Esophagus (tissue), 2 donors: ENCODE measurements around the gene WIPF3. TPM values are rescaled to one million over a fixed set of nuclear protein-coding genes. Genes with fewer than 3 reads are reported as not detected.

ENCODE experiments used
- H3K27ac ChIP-seq, 2 donors: one replicate each; pipeline ENCODE4 v1.5.1; 2013; ENCODE audit warnings: low read depth in 2 of 2, mild to moderate bottlenecking in 2 of 2, inconsistent platforms in 1 of 2, low read length in 1 of 2, moderate library complexity in 1 of 2
- H3K27me3 ChIP-seq, 2 donors: one replicate each; pipeline ENCODE4 v1.6.1; 2013; ENCODE audit warnings: low read length in 2 of 2, control low read depth in 1 of 2, mild to moderate bottlenecking in 1 of 2; ENCODE audit not compliant: insufficient read depth in 2 of 2, control insufficient read depth in 1 of 2
- H3K36me3 ChIP-seq, 2 donors: one replicate each; pipeline ENCODE4 v1.6.1; 2013; ENCODE audit warnings: low read length in 1 of 2; ENCODE audit not compliant: control insufficient read depth in 2 of 2, insufficient read depth in 2 of 2
- H3K4me1 ChIP-seq, 2 donors: one replicate each; pipeline ENCODE4 v1.6.1; 2013; ENCODE audit warnings: low read length in 1 of 2; ENCODE audit not compliant: control insufficient read depth in 2 of 2, insufficient read depth in 2 of 2
- H3K4me3 ChIP-seq, 2 donors: one replicate each; pipeline ENCODE4 v1.5.1; 2013; ENCODE audit warnings: low read length in 2 of 2, mild to moderate bottlenecking in 2 of 2, low read depth in 1 of 2, moderate library complexity in 1 of 2
- H3K9me3 ChIP-seq, 2 donors: one replicate each; pipeline ENCODE4 v1.6.1; 2013; ENCODE audit warnings: mild to moderate bottlenecking in 2 of 2, low read depth in 1 of 2, low read length in 1 of 2, moderate library complexity in 1 of 2; ENCODE audit not compliant: control insufficient read depth in 2 of 2, insufficient read depth in 1 of 2
- WGBS, 2 donors: extraction: QIAGEN DNeasy Blood & Tissue Kit; methylation state at CpG; one replicate each; pipeline ENCODE4 v1.1.7; 2013; 5-methylcytosine and 5-hydroxymethylcytosine counted together
- polyA plus RNA-seq, 2 donors: library from polyadenylated mRNA; stranded (reverse); fragments of 200-250 nt; gene quantifications; one replicate each; pipeline ENCODE4 v1.2.3, GENCODE V29; 2013
- donor health status: healthy with polysubstance abuse.
- donor health status: Bipolar disorder and iron deficiency.

WIPF3 gene
- 1 to 10 TPM in 1 of 2 donors, under 1 TPM in 1; 0.56 to 1.2 TPM for polyA plus RNA-seq

GRCh38 chr7:29806208-29806994 lies at the start of gene WIPF3:
Gene WIPF3, plus strand, starts transcription at chr7:29806508. Its CDS starts 28,217 bp downstream, at chr7:29834725.
- WGBS, 2 donors: 2% methylated on average over 80 to 99 of the region's 99 CpGs

GRCh38 chr7:29763266-29763665 lies 43.0 kb upstream of the WIPF3 start:
- Histone ChIP-seq H3K27ac (no peak overlapping the region), H3K36me3 (no peaks in the 10 kb centered on the region), H3K4me3 (no peak overlapping the region), H3K27me3 (no peaks in the 10 kb centered on the region), H3K9me3 (no peaks in the 10 kb centered on the region), H3K4me1 (no peaks in the 10 kb centered on the region)
- 48 to 57% methylated on average over 1 of the region's 1 CpG for WGBS, 2 donors

More at GRCh38 chr7:29806208-29806994, at the start of gene WIPF3:
- H3K4me3 ChIP-seq: peak within 1 kb of the TSS; percentile 35 to 46
- H3K4me1 ChIP-seq: peaks cover 5 to 10% of the 10 kb centered on the region in 2 donors
- no peaks in the 10 kb centered on the region for H3K9me3 ChIP-seq
- H3K36me3 ChIP-seq: no peaks in the 10 kb centered on the region
- H3K27me3 ChIP-seq: peaks cover 0 to 10% of the 10 kb centered on the region in 2 donors
- no peak within 1 kb of the TSS for H3K27ac ChIP-seq

GRCh38 chr7:29764227-29764626 lies 42.1 kb upstream of the WIPF3 start:
- 58 to 62% methylated on average over 2 of the region's 2 CpGs for WGBS, 2 donors
- H3K27ac ChIP-seq: no peak overlapping the region

GRCh38 chr7:29765490-29765889 lies 40.8 kb upstream of the WIPF3 start:
- Histone ChIP-seq H3K27ac (no peak overlapping the region), H3K9me3 (no peaks in the 10 kb centered on the region), H3K36me3 (no peaks in the 10 kb centered on the region), H3K4me3 (no peak overlapping the region), H3K27me3 (no peaks in the 10 kb centered on the region), H3K4me1 (no peaks in the 10 kb centered on the region)
- 44 to 54% methylated on average over 5 of the region's 5 CpGs for WGBS, 2 donors

More at GRCh38 chr7:29764227-29764626, 42.1 kb upstream of the WIPF3 start:
- H3K9me3 ChIP-seq: no peaks in the 10 kb centered on the region
- H3K4me3 ChIP-seq: no peak overlapping the region
- H3K36me3 ChIP-seq: no peaks in the 10 kb centered on the region
- no peaks in the 10 kb centered on the region for H3K27me3 ChIP-seq
- no peaks in the 10 kb centered on the region for H3K4me1 ChIP-seq

GRCh38 chr7:29770371-29770770 lies 35.9 kb upstream of the WIPF3 start:
- Histone ChIP-seq H3K9me3 (no peaks in the 10 kb centered on the region), H3K27me3 (no peaks in the 10 kb centered on the region), H3K36me3 (no peaks in the 10 kb centered on the region), H3K4me3 (no peak overlapping the region), H3K27ac (no peak overlapping the region), H3K4me1 (no peaks in the 10 kb centered on the region)
- 85 to 93% methylated on average over 6 of the region's 6 CpGs for WGBS, 2 donors

- no peaks in the 10 kb centered on the region for H3K4me1 ChIP-seq
- no peaks in the 10 kb centered on the region for H3K27me3 ChIP-seq
- WGBS, 2 donors: 62 to 64% methylated on average over 4 of the region's 4 CpGs
- no peak overlapping the region for H3K27ac ChIP-seq
- H3K9me3 ChIP-seq: no peaks in the 10 kb centered on the region
- H3K36me3 ChIP-seq: no peaks in the 10 kb centered on the region
- no peak overlapping the region for H3K4me3 ChIP-seq
Measured at GRCh38 chr7:29771081-29771816, 35.1 kb upstream of the WIPF3 start.

- H3K27ac ChIP-seq: no peak overlapping the region
- H3K36me3 ChIP-seq: no peaks in the 10 kb centered on the region
- no peaks in the 10 kb centered on the region for H3K9me3 ChIP-seq
- no peak overlapping the region for H3K4me3 ChIP-seq
- WGBS, 2 donors: 89 to 92% methylated on average over 2 of the region's 2 CpGs
- H3K27me3 ChIP-seq: no peaks in the 10 kb centered on the region
- no peaks in the 10 kb centered on the region for H3K4me1 ChIP-seq
Measured at GRCh38 chr7:29779017-29779416, 27.3 kb upstream of the WIPF3 start.

- H3K27ac ChIP-seq: no peak overlapping the region
- 93 to 95% methylated on average over 2 of the region's 2 CpGs for WGBS, 2 donors
- H3K4me1 ChIP-seq: no peaks in the 10 kb centered on the region
- H3K36me3 ChIP-seq: no peaks in the 10 kb centered on the region
- no peak overlapping the region for H3K4me3 ChIP-seq
- H3K9me3 ChIP-seq: no peaks in the 10 kb centered on the region
- H3K27me3 ChIP-seq: no peaks in the 10 kb centered on the region
Measured at GRCh38 chr7:29780346-29780745, 26.0 kb upstream of the WIPF3 start.

- H3K4me1 ChIP-seq: no peaks in the 10 kb centered on the region
- no peaks in the 10 kb centered on the region for H3K27me3 ChIP-seq
- no peaks in the 10 kb centered on the region for H3K36me3 ChIP-seq
- 75 to 77% methylated on average over 2 of the region's 2 CpGs for WGBS, 2 donors
- H3K4me3 ChIP-seq: no peak overlapping the region
- no peaks in the 10 kb centered on the region for H3K9me3 ChIP-seq
- no peak overlapping the region for H3K27ac ChIP-seq
Measured at GRCh38 chr7:29783671-29784070, 22.6 kb upstream of the WIPF3 start.
